HCT116 (cell line): ENCODE results near the gene SLC7A9.

Experiments used
- CEBPB ChIP-seq: IDR thresholded peaks from 2 replicates; pipeline ENCODE4 v1.6.1; 2012; ENCODE audit warnings: low read depth
- CTCF ChIP-seq, 3 experiments: fragments of 200-600 bp in 1 of 3; sonication (generic) in 1 of 3; IDR thresholded peaks in 2 of 3; conservative IDR thresholded peaks in 1 of 3; 2 replicates each; pipeline ENCODE4 v1.5.1; 2012 to 2017; ENCODE audit warnings: low read depth in 2 of 3, low read length in 2 of 3, antibody characterized with exemption in 1 of 3, borderline replicate concordance in 1 of 3, control low read depth in 1 of 3, mild to moderate bottlenecking in 1 of 3, mixed read lengths in 1 of 3, mixed run types in 1 of 3, moderate library complexity in 1 of 3; ENCODE audit not compliant: insufficient read depth in 1 of 3
- TCF7L2 ChIP-seq: IDR thresholded peaks from 2 replicates; pipeline ENCODE4 v1.7.0; 2011; ENCODE audit warnings: borderline replicate concordance, inconsistent platforms; ENCODE audit not compliant: insufficient read depth, insufficient read length; ENCODE audit errors: extremely low read depth

GRCh38 chr19:32857584-32857983, 12.0 kb downstream of the SLC7A9 start:
- TF ChIP-seq CEBPB (no peak), CTCF (IDR thresholded peaks at IDR 0.05 in 2 of 3, conservative IDR thresholded peaks at IDR 0.05 in 1 of 3; ENCODE audit: borderline replicate concordance in 1 of 3, insufficient read depth in 1 of 3, low read depth in 2 of 3, low read length in 2 of 3) (no peak), TCF7L2 (no peak)
